ENCODE measurements around the gene SPHK2.

Gene SPHK2

GRCh38 chr19:48668332-48668731 lies 49.0 kb downstream of the SPHK2 start:
- no peak for DNase-seq (ENCODE audit: low read depth in 1 of 2, low spot score in 1 of 2)
- TF ChIP-seq JUND (IDR thresholded peaks at IDR 0.05; ENCODE audit: low read depth), result no peak
- in situ Hi-C loops (cut with HindIII; ENCODE audit: low pct_unique_long_range_greater_than_20kb, low sequenced_read_pairs), result no loop called here

DNA sequence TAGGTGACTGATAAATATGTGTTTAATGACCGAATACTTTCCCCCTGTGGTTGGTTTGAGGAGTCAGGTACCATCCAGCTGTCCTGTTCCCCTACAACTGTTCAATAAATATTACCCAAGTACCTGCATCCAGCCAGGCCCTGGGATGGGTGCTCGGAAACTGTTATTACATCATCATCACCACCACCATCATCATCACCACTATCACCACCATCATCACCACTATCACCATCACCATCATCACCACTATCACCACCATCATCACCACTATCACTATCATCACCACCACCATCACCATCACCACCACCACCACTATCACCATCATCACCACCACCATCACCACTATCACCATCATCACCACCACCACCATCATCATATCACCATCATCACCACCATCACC lies 49.5 kb downstream of the SPHK2 start:
- no peak for TF ChIP-seq JUND (IDR thresholded peaks at IDR 0.05; ENCODE audit: low read depth)
- in situ Hi-C loops (cut with HindIII; ENCODE audit: low pct_unique_long_range_greater_than_20kb, low sequenced_read_pairs), result no loop called here
- no peak for DNase-seq (ENCODE audit: low read depth in 1 of 2, low spot score in 1 of 2)

DNA sequence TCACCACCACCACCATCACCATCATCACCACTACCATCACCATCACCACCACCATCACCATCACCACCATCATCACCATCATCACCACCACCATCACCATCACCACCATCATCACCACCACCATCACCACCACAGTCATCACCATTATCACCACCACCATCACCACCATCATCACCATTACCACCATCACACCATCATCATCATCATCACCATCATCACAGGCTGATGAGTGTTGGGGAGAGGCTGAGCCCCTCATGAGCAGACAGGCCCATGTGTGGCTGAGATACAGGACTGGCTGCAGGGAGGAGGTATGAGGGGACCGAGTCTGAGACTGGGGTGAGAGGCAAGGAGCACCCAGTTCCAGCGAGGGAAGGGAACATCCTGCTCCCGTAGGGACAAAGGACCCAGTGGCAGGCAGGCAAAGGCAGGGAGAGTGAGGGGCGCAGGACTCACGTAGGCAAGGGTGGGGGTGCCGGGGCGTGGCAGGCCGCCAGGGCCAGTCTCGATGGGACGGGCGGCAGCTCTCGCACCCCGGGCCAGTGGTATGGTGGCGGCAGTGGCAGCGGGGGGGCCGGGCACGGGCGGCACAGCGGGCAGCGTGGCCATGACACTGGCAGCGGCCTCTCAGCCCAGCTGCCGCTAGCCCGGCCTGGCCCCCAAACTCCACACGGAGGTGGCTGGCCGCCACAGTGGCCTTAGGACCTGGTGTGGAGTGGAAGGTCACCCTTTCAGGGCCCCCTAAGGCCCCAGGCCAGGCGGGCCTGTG lies 50.8 kb downstream of the SPHK2 start:
- no peak for DNase-seq (ENCODE audit: low read depth in 1 of 2, low spot score in 1 of 2)
- in situ Hi-C loops (cut with HindIII; ENCODE audit: low pct_unique_long_range_greater_than_20kb, low sequenced_read_pairs), result no loop called here
- TF ChIP-seq JUND (IDR thresholded peaks at IDR 0.05; ENCODE audit: low read depth), result no peak

DNA sequence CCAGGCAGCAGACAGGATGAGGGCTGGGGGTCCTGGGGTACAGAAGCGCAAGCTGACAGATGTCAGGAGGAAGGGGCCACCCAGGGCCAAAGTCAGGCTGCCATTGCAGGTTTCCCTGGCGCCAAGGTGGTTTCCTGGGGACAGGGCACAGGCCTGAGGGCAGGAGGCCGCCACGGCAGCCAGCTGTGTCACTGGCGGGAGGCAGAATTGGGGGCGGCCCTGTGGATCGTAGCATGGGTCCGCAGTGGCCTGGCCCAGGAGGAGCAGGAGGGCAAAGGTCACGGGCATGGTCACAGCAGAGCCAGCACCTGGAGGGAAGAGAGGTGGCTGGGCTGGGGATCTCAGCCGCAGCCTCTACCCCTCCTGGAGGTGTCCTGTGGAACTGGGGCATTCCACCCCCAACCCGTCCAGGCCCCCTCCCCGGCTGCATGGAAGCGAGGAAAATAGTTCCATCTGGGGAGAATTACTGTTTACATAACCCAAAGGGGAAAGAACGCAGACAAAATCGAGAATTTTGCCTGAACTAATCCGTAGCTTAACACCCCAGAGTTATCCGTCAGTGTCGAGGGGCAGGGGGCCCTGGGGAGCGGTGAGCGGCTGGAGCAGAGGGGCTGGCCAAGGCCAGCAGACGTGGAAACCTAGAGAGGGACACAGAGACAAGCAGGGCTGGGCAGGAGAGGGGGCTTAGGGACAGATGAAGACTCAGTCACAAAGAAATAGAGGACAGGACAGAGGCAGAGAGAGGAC lies 51.6 kb downstream of the SPHK2 start:
- DNase-seq (ENCODE audit: low read depth in 1 of 2, low spot score in 1 of 2), result no peak
- in situ Hi-C loops (cut with HindIII; ENCODE audit: low pct_unique_long_range_greater_than_20kb, low sequenced_read_pairs), result no loop called here
- TF ChIP-seq JUND (IDR thresholded peaks at IDR 0.05; ENCODE audit: low read depth), result no peak

DNA sequence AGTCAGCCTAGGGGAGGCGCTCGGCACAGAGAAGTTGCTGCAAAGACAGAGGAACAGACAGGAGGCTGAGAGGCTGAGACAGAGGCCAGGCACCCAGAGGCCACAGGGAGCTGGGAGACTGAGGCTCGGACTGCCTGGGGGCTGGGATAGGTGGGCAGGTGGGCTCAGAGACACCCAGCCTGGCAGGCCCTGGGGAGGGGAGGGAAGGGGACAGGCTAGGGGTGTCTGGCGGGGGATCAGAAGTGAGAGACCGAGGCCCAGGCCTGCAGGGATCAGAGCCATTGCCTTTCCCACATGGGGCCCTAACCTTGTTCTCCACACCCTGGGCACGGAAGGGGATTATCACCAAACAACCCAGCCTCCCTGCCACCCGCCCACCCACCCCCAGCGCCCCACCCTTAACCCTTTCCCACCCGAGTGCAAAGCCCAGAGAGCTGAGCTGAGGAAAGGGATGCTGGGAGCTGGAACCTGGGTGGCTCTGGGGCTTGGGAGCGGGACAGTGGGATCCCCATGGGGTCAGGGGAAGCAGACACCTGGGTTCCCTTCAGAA lies 52.2 kb downstream of the SPHK2 start:
- TF ChIP-seq JUND (IDR thresholded peaks at IDR 0.05; ENCODE audit: low read depth), result no peak
- in situ Hi-C loops (cut with HindIII; ENCODE audit: low pct_unique_long_range_greater_than_20kb, low sequenced_read_pairs), result no loop called here
- no peak for DNase-seq (ENCODE audit: low read depth in 1 of 2, low spot score in 1 of 2)

GRCh38 chr19:48672994-48673393 lies 53.7 kb downstream of the SPHK2 start, which contains the start of gene NTN5:
Gene NTN5 (minus strand): TSS chr19:48673017. CDS start chr19:48670986, 2,031 bp downstream.
- DNase-seq (ENCODE audit: low read depth in 1 of 2, low spot score in 1 of 2), result no peak
- no peak for TF ChIP-seq JUND (IDR thresholded peaks at IDR 0.05; ENCODE audit: low read depth)
- in situ Hi-C loops (cut with HindIII; ENCODE audit: low pct_unique_long_range_greater_than_20kb, low sequenced_read_pairs), result no loop called here

DNA sequence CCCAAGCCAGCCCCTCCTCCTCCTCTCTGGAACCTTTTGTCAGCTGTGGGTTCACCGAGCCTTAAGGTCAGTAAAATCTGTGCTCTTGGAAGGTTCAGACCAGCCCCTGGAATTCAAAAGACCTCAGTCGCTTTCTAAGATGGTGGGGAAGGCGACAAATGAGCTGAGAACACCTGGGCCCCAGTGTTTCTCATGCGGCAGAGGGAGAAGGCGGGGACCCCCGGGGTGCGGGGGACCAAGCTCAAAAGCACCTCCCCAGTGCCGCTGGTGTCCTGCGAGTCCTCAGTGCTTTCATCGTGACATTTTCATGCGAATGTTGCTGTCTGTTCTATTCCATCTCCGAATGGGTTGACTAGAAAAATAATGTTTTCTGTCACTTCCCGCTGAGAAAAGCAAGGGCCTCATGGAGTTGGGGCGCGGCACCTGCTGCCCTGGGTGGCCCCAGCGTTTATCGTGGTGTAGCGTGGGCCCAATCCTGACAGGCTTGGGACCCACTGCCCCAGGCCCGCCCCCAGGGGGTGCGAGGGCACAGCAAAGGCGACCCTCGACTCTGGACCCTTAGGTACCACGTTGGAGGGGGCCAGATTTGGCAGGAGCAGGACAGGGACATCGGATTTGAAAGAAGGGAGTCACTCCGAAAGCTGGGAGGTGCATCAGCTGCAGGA lies 54.3 kb downstream of the SPHK2 start:
- TF ChIP-seq JUND (IDR thresholded peaks at IDR 0.05; ENCODE audit: low read depth), result no peak
- DNase-seq (ENCODE audit: low read depth in 1 of 2, low spot score in 1 of 2), result no peak
- in situ Hi-C loops (cut with HindIII; ENCODE audit: low pct_unique_long_range_greater_than_20kb, low sequenced_read_pairs), result no loop called here

- in situ Hi-C loops (cut with HindIII; ENCODE audit: low pct_unique_long_range_greater_than_20kb, low sequenced_read_pairs), result no loop called here
- no peak for DNase-seq (ENCODE audit: low read depth in 1 of 2, low spot score in 1 of 2)
- TF ChIP-seq JUND (IDR thresholded peaks at IDR 0.05; ENCODE audit: low read depth), result no peak
Measured at GRCh38 chr19:48674216-48674809, 55.0 kb downstream of the SPHK2 start.

GRCh38 chr19:48674921-48675824 lies 55.9 kb downstream of the SPHK2 start:
- in situ Hi-C loops (cut with HindIII; ENCODE audit: low pct_unique_long_range_greater_than_20kb, low sequenced_read_pairs), result no loop called here
- peak; percentile 82 to 87 for DNase-seq (ENCODE audit: low read depth in 1 of 2, low spot score in 1 of 2)
- TF ChIP-seq JUND (IDR thresholded peaks at IDR 0.05; ENCODE audit: low read depth), result no peak

DNA sequence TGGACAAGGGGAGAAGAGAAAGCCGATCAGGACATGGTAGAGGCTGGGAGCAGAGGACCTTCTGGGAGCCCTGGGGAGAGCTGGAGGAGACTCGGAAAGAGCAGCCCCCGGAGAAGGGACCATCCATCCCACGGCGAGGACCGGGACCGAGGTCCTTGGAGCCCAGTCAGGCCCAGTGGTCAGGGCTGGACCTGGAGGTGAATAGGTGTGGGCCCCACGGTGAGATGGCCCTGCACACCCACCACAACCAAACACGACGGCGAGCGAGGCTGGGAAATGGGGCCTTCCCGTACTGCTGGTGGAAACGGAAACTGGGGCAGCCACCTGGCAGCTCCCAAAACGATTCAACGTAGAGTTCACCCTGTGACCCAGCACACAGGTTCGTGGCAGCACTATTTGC lies 57.2 kb downstream of the SPHK2 start:
- no peak for DNase-seq (ENCODE audit: low read depth in 1 of 2, low spot score in 1 of 2)

GRCh38 chr19:48676887-48677286 lies 57.6 kb downstream of the SPHK2 start:
- no peak for DNase-seq (ENCODE audit: low read depth in 1 of 2, low spot score in 1 of 2)
- no peak for TF ChIP-seq JUND (IDR thresholded peaks at IDR 0.05; ENCODE audit: low read depth)
- in situ Hi-C loops (cut with HindIII; ENCODE audit: low pct_unique_long_range_greater_than_20kb, low sequenced_read_pairs), result no loop called here

More for the DNA sequence above, 57.2 kb downstream of the SPHK2 start:
- in situ Hi-C loops (cut with HindIII; ENCODE audit: low pct_unique_long_range_greater_than_20kb, low sequenced_read_pairs), result no loop called here
- TF ChIP-seq JUND (IDR thresholded peaks at IDR 0.05; ENCODE audit: low read depth), result no peak

Data from T47D (cell line).